ENCODE results near the gene DET1.
A peak's percentile ranks its signal among the peaks of the same experiment; 100 is the strongest.

Gene DET1

GRCh38 chr15:88487796-88488523 is 58.5 kb downstream of the DET1 start:
- peak overlapping the region; percentile 32 for H2AFZ ChIP-seq (ENCODE audit: low read depth, low read length)
- H3K4me2 ChIP-seq (ENCODE audit: low read length) = peak overlapping the region; percentile 19

GRCh38 chr15:88487178-88487795 is 59.2 kb downstream of the DET1 start:
- no peak for TF ChIP-seq EZH2phosphoT487 (IDR thresholded peaks at IDR 0.05; ENCODE audit: low read depth)
- peak; percentile 26 for TF ChIP-seq CTCF (IDR thresholded peaks at IDR 0.05; ENCODE audit: low read depth, low read length)
- H3K4me2 ChIP-seq (ENCODE audit: low read length) = peak overlapping the region; percentile 19

More at GRCh38 chr15:88487796-88488523, 58.5 kb downstream of the DET1 start:
- H3K27ac ChIP-seq (ENCODE audit: low read length) = no peak overlapping the region
- TF ChIP-seq EZH2phosphoT487 (IDR thresholded peaks at IDR 0.05; ENCODE audit: low read depth) (no peak), CTCF (IDR thresholded peaks at IDR 0.05; ENCODE audit: low read depth, low read length) (no peak)
- no peak overlapping the region for H3K4me3 ChIP-seq (ENCODE audit: low read length)
- peak overlapping the region; percentile 29; the same call in 1 of the 2 replicates for H3K9ac ChIP-seq (ENCODE audit: low read length)
- H3K79me2 ChIP-seq (ENCODE audit: low read length) = no peaks in the 10 kb centered on the region
- no peaks in the 10 kb centered on the region for H3K36me3 ChIP-seq (replicated peaks; ENCODE audit: low read depth, low read length)
- peaks cover 14% of the 10 kb centered on the region for H3K4me1 ChIP-seq (ENCODE audit: low read length)
- no peaks in the 10 kb centered on the region for H4K20me1 ChIP-seq (ENCODE audit: insufficient read depth, low read length)
- no peaks in the 10 kb centered on the region for H3K9me3 ChIP-seq (ENCODE audit: insufficient read depth, low read length)
- no peaks in the 10 kb centered on the region for H3K27me3 ChIP-seq (ENCODE audit: low read depth, low read length)

GRCh38 chr15:88484682-88485331 is 61.7 kb downstream of the DET1 start:
- Histone ChIP-seq H3K27ac (ENCODE audit: low read length) (no peak overlapping the region), H3K4me3 (ENCODE audit: low read length) (no peak overlapping the region), H3K9ac (ENCODE audit: low read length) (no peak overlapping the region), H3K4me1 (ENCODE audit: low read length) (peaks cover 20% of the 10 kb centered on the region), H3K4me2 (ENCODE audit: low read length) (no peak overlapping the region), H2AFZ (ENCODE audit: low read depth, low read length) (no peak overlapping the region), H3K36me3 (replicated peaks; ENCODE audit: low read depth, low read length) (peaks cover 3% of the 10 kb centered on the region), H3K79me2 (ENCODE audit: low read length) (no peaks in the 10 kb centered on the region), H3K9me3 (ENCODE audit: insufficient read depth, low read length) (no peaks in the 10 kb centered on the region), H3K27me3 (ENCODE audit: low read depth, low read length) (no peaks in the 10 kb centered on the region), H4K20me1 (ENCODE audit: insufficient read depth, low read length) (no peaks in the 10 kb centered on the region)
- TF ChIP-seq EZH2phosphoT487 (IDR thresholded peaks at IDR 0.05; ENCODE audit: low read depth) = no peak
- no peak for TF ChIP-seq CTCF (IDR thresholded peaks at IDR 0.05; ENCODE audit: low read depth, low read length)

More at GRCh38 chr15:88487178-88487795, 59.2 kb downstream of the DET1 start:
- peak overlapping the region; percentile 29; the same call in 1 of the 2 replicates for H3K9ac ChIP-seq (ENCODE audit: low read length)
- no peak overlapping the region for H3K27ac ChIP-seq (ENCODE audit: low read length)
- H2AFZ ChIP-seq (ENCODE audit: low read depth, low read length) = peak overlapping the region; percentile 32
- no peak overlapping the region for H3K4me3 ChIP-seq (ENCODE audit: low read length)
- peaks cover 17% of the 10 kb centered on the region for H3K4me1 ChIP-seq (ENCODE audit: low read length)
- no peaks in the 10 kb centered on the region for H3K9me3 ChIP-seq (ENCODE audit: insufficient read depth, low read length)
- no peaks in the 10 kb centered on the region for H3K27me3 ChIP-seq (ENCODE audit: low read depth, low read length)
- H3K36me3 ChIP-seq (replicated peaks; ENCODE audit: low read depth, low read length) = no peaks in the 10 kb centered on the region
- H3K79me2 ChIP-seq (ENCODE audit: low read length) = no peaks in the 10 kb centered on the region
- no peaks in the 10 kb centered on the region for H4K20me1 ChIP-seq (ENCODE audit: insufficient read depth, low read length)

- no peak overlapping the region for H2AFZ ChIP-seq (ENCODE audit: low read depth, low read length)
- H3K36me3 ChIP-seq (replicated peaks; ENCODE audit: low read depth, low read length) = peaks cover 25% of the 10 kb centered on the region
- 0 out of 2 replicates have a peak overlapping the region, but pooled peaks have one; percentile 3 for H3K27ac ChIP-seq (ENCODE audit: low read length)
- H3K9ac ChIP-seq (ENCODE audit: low read length) = no peak overlapping the region
- H3K9me3 ChIP-seq (ENCODE audit: insufficient read depth, low read length) = no peaks in the 10 kb centered on the region
- TF ChIP-seq CTCF (IDR thresholded peaks at IDR 0.05; ENCODE audit: low read depth, low read length) (no peak), EZH2phosphoT487 (IDR thresholded peaks at IDR 0.05; ENCODE audit: low read depth) (no peak)
- 0 out of 2 replicates have a peak, but pooled peaks cover 3% of the 10 kb centered on the region for H3K79me2 ChIP-seq (ENCODE audit: low read length)
- no peak overlapping the region for H3K4me3 ChIP-seq (ENCODE audit: low read length)
- no peaks in the 10 kb centered on the region for H3K27me3 ChIP-seq (ENCODE audit: low read depth, low read length)
- no peaks in the 10 kb centered on the region for H4K20me1 ChIP-seq (ENCODE audit: insufficient read depth, low read length)
- no peak overlapping the region for H3K4me2 ChIP-seq (ENCODE audit: low read length)
- H3K4me1 ChIP-seq (ENCODE audit: low read length) = peaks cover 21% of the 10 kb centered on the region
These were observed 64.2 kb downstream of the DET1 start for GRCh38 chr15:88482263-88482662.
